Measurements from ENCODE around the gene LAMA2. TPM values are rescaled to one million over a fixed set of nuclear protein-coding genes. Genes with fewer than 3 reads are reported as not detected.

LAMA2 gene
- total and polyA plus RNA-seq, 2 of the 8 experiments (the other 6 are each of a cell fraction or from before 2014, with no cell fraction given): 1.3 to 3.8 TPM

- FAIRE-seq (no peak), DNase-seq (ENCODE audit: low read depth in 1 of 2, low spot score in 2 of 2) (no peak)
- H2BK12ac ChIP-seq (ENCODE audit: low read depth, low read length): no peak overlapping the region
- no peaks in the 10 kb centered on the region for H4K20me1 ChIP-seq (replicated peaks in 1 of 2; ENCODE audit: control insufficient read depth in 1 of 2, insufficient read depth in 2 of 2, low read length in 2 of 2)
- no peak overlapping the region for H3K56ac ChIP-seq (replicated peaks; ENCODE audit: insufficient read length, low read depth, low read length)
- ChIA-PET POLR2A (ENCODE audit: partially characterized antibody) (interaction anchor here (0.7 kb wide), 1 partner anchor 12 kb away, joined by 3 read pairs; no protein-coding TSS in a partner anchor), CTCF (ENCODE audit: partially characterized antibody) (interaction anchor here (1.4 kb wide), 1 partner anchor 62 kb away, joined by 3 read pairs; no protein-coding TSS in a partner anchor)
- H3K4ac ChIP-seq (replicated peaks; ENCODE audit: insufficient read length, low read depth, low read length): no peak overlapping the region
- no peaks in the 10 kb centered on the region for H3K23me2 ChIP-seq (ENCODE audit: low read depth, low read length)
- H3K27me3 ChIP-seq (replicated peaks in 1 of 4; ENCODE audit: control insufficient read depth in 3 of 4, extremely low read depth in 1 of 4, insufficient read depth in 3 of 4, low read length in 3 of 4): no peaks in the 10 kb centered on the region
- H2BK120ac ChIP-seq (replicated peaks; ENCODE audit: low read depth, low read length): no peak overlapping the region
- H3K18ac ChIP-seq (ENCODE audit: extremely low read depth, low read length): no peak overlapping the region
- no peak overlapping the region for H2BK15ac ChIP-seq (ENCODE audit: low read length)
- no peak overlapping the region for H3K9ac ChIP-seq (replicated peaks in 1 of 4; ENCODE audit: extremely low read depth in 1 of 4, low read depth in 3 of 4, low read length in 3 of 4)
- TF ChIP-seq EZH2 (IDR thresholded peaks at IDR 0.05; ENCODE audit: low read depth, low read length, severe bottlenecking): no peak
- TF ChIP-seq TBP (IDR thresholded peaks at IDR 0.05; ENCODE audit: low read depth, low read length): no peak
- no peak for TF ChIP-seq JUN (IDR thresholded peaks at IDR 0.05; ENCODE audit: low read depth, low read length)
- TF ChIP-seq MAFK (IDR thresholded peaks at IDR 0.05; ENCODE audit: low read depth, low read length): no peak
- no peak for TF ChIP-seq ZNF274 (IDR thresholded peaks at IDR 0.05; ENCODE audit: borderline replicate concordance, extremely low read depth, low read length)
- no peak for TF ChIP-seq SP2 (IDR thresholded peaks at IDR 0.05; ENCODE audit: low read length)
- no peak for TF ChIP-seq SAP30 (IDR thresholded peaks at IDR 0.05; ENCODE audit: insufficient read depth, insufficient replicate concordance, low read length)
- TF ChIP-seq JUND (IDR thresholded peaks at IDR 0.05; ENCODE audit: low read length): no peak
- TF ChIP-seq RFX5 (IDR thresholded peaks at IDR 0.05; ENCODE audit: borderline replicate concordance, low read depth, low read length): no peak
- no peak for TF ChIP-seq SP4 (IDR thresholded peaks at IDR 0.05; ENCODE audit: low read length)
- no peak for TF ChIP-seq SIRT6 (IDR thresholded peaks at IDR 0.05; ENCODE audit: low read length)
- H3K9me3 ChIP-seq (ENCODE audit: insufficient read depth in 2 of 2, low read depth in 1 of 2, low read length in 1 of 2): no peaks in the 10 kb centered on the region
- H3K14ac ChIP-seq (ENCODE audit: insufficient read length): no peak overlapping the region
- no peaks in the 10 kb centered on the region; a peak in 1 of 7 replicates for H3K4me1 ChIP-seq (replicated peaks in 1 of 4; ENCODE audit: control insufficient read depth in 3 of 4, insufficient read depth in 4 of 4, low read length in 3 of 4)
- no peak overlapping the region for H2AK5ac ChIP-seq (ENCODE audit: low read depth, low read length)
- no peak overlapping the region for H2BK5ac ChIP-seq (ENCODE audit: low read depth, low read length)
- H3K4me3 ChIP-seq (ENCODE audit: extremely low read depth in 1 of 4, insufficient read depth in 2 of 4, low read depth in 3 of 4, low read length in 4 of 4): no peak overlapping the region
- H4K91ac ChIP-seq (replicated peaks; ENCODE audit: insufficient read length, low read length): no peak overlapping the region
- H4K8ac ChIP-seq (ENCODE audit: extremely low read depth, insufficient read depth, low read length): no peak overlapping the region
- no peak overlapping the region for H3K27ac ChIP-seq (ENCODE audit: low read depth, low read length)
- no peak overlapping the region for H4K5ac ChIP-seq (ENCODE audit: insufficient read length, low read depth, low read length)
- 98% methylated on average over 3 of the region's 3 CpGs; no CpG with 5 or more reads in 1 of the 2 experiments for WGBS, 2 experiments (ENCODE audit: extremely low coverage in 1 of 2, insufficient coverage in 1 of 2, insufficient read length in 1 of 2, insufficient replicate concordance in 2 of 2, low coverage in 1 of 2, low lambda C conversion rate in 2 of 2, missing lambda C conversion rate in 1 of 2)
- no peak overlapping the region for H2BK20ac ChIP-seq (ENCODE audit: low read length)
- no peaks in the 10 kb centered on the region for H3K79me2 ChIP-seq (ENCODE audit: control insufficient read depth in 1 of 2, insufficient read depth in 2 of 2, low read length in 2 of 2)
- H3K36me3 ChIP-seq (ENCODE audit: control insufficient read depth in 2 of 4, insufficient read depth in 4 of 4, low read length in 3 of 4): no peaks in the 10 kb centered on the region
- no peak overlapping the region for H3K4me2 ChIP-seq (ENCODE audit: insufficient read depth in 1 of 2, low read depth in 2 of 2, low read length in 2 of 2)
- H2AFZ ChIP-seq (ENCODE audit: low read length): no peak overlapping the region
- no peak overlapping the region for H3K23ac ChIP-seq (ENCODE audit: insufficient read length)
- H3K79me1 ChIP-seq (ENCODE audit: low read depth, low read length): no peaks in the 10 kb centered on the region
Observed at GRCh38 chr6:129184324-129184723, 301.4 kb downstream of the LAMA2 start.
